ENCODE results near the gene SORBS1. TPM values are rescaled to one million over a fixed set of nuclear protein-coding genes. Genes with fewer than 3 reads are reported as not detected.

The SORBS1 gene
- total and polyA plus RNA-seq, 2 of the 13 experiments (the other 11 are each of a cell fraction or from before 2014, with no cell fraction given), result 16.8 to 39.8 TPM

DNA sequence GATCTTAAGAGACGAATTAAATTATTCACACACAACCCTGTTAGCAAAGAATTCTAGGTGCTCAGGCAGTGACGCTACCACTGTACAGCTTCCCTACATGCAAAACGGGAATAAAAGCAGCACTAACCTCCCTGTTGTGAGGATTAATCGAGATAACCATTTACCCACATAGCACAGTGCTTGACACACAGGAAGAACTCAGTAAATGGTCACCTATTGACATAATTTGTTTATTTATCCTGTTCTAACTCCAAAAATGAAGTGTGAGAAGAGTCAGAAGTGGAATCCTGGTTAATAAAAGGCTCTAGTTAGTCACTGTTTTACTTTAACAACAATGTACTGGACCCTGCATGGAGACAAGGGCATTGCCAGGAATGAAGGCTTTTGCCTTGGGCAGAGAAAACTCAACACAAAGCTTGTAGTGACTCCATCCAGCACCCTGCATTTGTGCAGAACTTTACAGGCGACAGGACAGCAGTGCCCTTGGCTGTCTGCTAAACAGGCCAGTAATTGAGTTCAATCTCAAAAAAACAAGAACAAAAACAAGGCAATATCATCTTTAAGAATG, 103.8 kb downstream of the SORBS1 start (continued):
- TF ChIP-seq, protein P1, sequence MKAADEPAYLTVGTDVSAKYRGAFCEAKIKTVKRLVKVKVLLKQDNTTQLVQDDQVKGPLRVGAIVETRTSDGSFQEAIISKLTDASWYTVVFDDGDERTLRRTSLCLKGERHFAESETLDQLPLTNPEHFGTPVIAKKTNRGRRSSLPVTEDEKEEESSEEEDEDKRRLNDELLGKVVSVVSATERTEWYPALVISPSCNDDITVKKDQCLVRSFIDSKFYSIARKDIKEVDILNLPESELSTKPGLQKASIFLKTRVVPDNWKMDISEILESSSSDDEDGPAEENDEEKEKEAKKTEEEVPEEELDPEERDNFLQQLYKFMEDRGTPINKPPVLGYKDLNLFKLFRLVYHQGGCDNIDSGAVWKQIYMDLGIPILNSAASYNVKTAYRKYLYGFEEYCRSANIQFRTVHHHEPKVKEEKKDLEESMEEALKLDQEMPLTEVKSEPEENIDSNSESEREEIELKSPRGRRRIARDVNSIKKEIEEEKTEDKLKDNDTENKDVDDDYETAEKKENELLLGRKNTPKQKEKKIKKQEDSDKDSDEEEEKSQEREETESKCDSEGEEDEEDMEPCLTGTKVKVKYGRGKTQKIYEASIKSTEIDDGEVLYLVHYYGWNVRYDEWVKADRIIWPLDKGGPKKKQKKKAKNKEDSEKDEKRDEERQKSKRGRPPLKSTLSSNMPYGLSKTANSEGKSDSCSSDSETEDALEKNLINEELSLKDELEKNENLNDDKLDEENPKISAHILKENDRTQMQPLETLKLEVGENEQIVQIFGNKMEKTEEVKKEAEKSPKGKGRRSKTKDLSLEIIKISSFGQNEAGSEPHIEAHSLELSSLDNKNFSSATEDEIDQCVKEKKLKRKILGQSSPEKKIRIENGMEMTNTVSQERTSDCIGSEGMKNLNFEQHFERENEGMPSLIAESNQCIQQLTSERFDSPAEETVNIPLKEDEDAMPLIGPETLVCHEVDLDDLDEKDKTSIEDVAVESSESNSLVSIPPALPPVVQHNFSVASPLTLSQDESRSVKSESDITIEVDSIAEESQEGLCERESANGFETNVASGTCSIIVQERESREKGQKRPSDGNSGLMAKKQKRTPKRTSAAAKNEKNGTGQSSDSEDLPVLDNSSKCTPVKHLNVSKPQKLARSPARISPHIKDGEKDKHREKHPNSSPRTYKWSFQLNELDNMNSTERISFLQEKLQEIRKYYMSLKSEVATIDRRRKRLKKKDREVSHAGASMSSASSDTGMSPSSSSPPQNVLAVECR (CRISPR knock-in tag; IDR thresholded peaks at IDR 0.05; ENCODE audit: borderline replicate concordance), result no peak; the same call in 1 of the 2 replicates
- TF ChIP-seq ZSCAN29 (CRISPR knock-in tag; conservative IDR thresholded peaks at IDR 0.05) (peak; percentile 38; the same call in 1 of the 2 replicates), ZNF224 (CRISPR knock-in tag; IDR thresholded peaks at IDR 0.05) (no peak), ZNF251 (CRISPR knock-in tag; IDR thresholded peaks at IDR 0.05) (no peak), GABPB1 (CRISPR knock-in tag; IDR thresholded peaks at IDR 0.05) (no peak), KLF9 (CRISPR knock-in tag; IDR thresholded peaks at IDR 0.05; ENCODE audit: low read depth) (0 out of 2 replicates have a peak, but pooled peaks have one; percentile 18), ZNF543 (CRISPR knock-in tag; IDR thresholded peaks at IDR 0.05) (no peak), BCL6 (CRISPR knock-in tag; IDR thresholded peaks at IDR 0.05) (peak; percentile 58), ZNF749 (CRISPR knock-in tag; IDR thresholded peaks at IDR 0.05; ENCODE audit: borderline replicate concordance) (no peak), CCAR2 (optimal IDR thresholded peaks at IDR 0.05; ENCODE audit: low read depth, low read length) (no peak)
- TF ChIP-seq, protein P2, sequence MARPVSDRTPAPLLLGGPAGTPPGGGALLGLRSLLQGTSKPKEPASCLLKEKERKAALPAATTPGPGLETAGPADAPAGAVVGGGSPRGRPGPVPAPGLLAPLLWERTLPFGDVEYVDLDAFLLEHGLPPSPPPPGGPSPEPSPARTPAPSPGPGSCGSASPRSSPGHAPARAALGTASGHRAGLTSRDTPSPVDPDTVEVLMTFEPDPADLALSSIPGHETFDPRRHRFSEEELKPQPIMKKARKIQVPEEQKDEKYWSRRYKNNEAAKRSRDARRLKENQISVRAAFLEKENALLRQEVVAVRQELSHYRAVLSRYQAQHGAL (CRISPR knock-in tag; IDR thresholded peaks at IDR 0.05; ENCODE audit: not compliant biosample characterization), result no peak
- TF ChIP-seq, protein P3, sequence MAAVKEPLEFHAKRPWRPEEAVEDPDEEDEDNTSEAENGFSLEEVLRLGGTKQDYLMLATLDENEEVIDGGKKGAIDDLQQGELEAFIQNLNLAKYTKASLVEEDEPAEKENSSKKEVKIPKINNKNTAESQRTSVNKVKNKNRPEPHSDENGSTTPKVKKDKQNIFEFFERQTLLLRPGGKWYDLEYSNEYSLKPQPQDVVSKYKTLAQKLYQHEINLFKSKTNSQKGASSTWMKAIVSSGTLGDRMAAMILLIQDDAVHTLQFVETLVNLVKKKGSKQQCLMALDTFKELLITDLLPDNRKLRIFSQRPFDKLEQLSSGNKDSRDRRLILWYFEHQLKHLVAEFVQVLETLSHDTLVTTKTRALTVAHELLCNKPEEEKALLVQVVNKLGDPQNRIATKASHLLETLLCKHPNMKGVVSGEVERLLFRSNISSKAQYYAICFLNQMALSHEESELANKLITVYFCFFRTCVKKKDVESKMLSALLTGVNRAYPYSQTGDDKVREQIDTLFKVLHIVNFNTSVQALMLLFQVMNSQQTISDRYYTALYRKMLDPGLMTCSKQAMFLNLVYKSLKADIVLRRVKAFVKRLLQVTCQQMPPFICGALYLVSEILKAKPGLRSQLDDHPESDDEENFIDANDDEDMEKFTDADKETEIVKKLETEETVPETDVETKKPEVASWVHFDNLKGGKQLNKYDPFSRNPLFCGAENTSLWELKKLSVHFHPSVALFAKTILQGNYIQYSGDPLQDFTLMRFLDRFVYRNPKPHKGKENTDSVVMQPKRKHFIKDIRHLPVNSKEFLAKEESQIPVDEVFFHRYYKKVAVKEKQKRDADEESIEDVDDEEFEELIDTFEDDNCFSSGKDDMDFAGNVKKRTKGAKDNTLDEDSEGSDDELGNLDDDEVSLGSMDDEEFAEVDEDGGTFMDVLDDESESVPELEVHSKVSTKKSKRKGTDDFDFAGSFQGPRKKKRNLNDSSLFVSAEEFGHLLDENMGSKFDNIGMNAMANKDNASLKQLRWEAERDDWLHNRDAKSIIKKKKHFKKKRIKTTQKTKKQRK (IDR thresholded peaks at IDR 0.05; ENCODE audit: low read length), result no peak
- TF ChIP-seq, protein P4, sequence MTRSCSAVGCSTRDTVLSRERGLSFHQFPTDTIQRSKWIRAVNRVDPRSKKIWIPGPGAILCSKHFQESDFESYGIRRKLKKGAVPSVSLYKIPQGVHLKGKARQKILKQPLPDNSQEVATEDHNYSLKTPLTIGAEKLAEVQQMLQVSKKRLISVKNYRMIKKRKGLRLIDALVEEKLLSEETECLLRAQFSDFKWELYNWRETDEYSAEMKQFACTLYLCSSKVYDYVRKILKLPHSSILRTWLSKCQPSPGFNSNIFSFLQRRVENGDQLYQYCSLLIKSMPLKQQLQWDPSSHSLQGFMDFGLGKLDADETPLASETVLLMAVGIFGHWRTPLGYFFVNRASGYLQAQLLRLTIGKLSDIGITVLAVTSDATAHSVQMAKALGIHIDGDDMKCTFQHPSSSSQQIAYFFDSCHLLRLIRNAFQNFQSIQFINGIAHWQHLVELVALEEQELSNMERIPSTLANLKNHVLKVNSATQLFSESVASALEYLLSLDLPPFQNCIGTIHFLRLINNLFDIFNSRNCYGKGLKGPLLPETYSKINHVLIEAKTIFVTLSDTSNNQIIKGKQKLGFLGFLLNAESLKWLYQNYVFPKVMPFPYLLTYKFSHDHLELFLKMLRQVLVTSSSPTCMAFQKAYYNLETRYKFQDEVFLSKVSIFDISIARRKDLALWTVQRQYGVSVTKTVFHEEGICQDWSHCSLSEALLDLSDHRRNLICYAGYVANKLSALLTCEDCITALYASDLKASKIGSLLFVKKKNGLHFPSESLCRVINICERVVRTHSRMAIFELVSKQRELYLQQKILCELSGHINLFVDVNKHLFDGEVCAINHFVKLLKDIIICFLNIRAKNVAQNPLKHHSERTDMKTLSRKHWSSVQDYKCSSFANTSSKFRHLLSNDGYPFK (CRISPR knock-in tag; IDR thresholded peaks at IDR 0.05; ENCODE audit: borderline replicate concordance), result no peak
- TF ChIP-seq, protein P5, sequence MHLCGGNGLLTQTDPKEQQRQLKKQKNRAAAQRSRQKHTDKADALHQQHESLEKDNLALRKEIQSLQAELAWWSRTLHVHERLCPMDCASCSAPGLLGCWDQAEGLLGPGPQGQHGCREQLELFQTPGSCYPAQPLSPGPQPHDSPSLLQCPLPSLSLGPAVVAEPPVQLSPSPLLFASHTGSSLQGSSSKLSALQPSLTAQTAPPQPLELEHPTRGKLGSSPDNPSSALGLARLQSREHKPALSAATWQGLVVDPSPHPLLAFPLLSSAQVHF (CRISPR knock-in tag; IDR thresholded peaks at IDR 0.05), result no peak
